Fibroblast of the aortic adventitia (primary cell): ENCODE data around the gene HMGA1. TPM values are rescaled to one million over a fixed set of nuclear protein-coding genes. Genes with fewer than 3 reads are reported as not detected.

ENCODE experiments used
- DNase-seq: peaks from one replicate; pipeline ENCODE4 v3.0.0-alpha.2; 2010; ENCODE audit warnings: low read depth
- H3K4me3 ChIP-seq: 2 replicates; pipeline ENCODE4 v1.5.1; 2011; ENCODE audit warnings: low read depth, mild to moderate bottlenecking, control low read depth, low read length, moderate library complexity
- CTCF ChIP-seq: IDR thresholded peaks from 2 replicates; pipeline ENCODE4 v1.5.1; 2011; ENCODE audit warnings: mild to moderate bottlenecking, low read length, control low read depth, inconsistent platforms; ENCODE audit not compliant: insufficient read depth
- total RNA-seq: library from RNA; depleted of rRNA; stranded (reverse); fragments of >200 nt; gene quantifications from 2 replicates; pipeline ENCODE4 v1.2.3, GENCODE V29; 2012; ENCODE audit warnings: low replicate concordance

HMGA1 gene
- total RNA-seq, 1 donor: 635 TPM

GRCh38 chr6:34235307-34236130 is 1.2 kb upstream of the HMGA1 start:
- TF ChIP-seq CTCF: no peak
- peak; percentile 61 for DNase-seq
- H3K4me3 ChIP-seq: no peak overlapping the region

GRCh38 chr6:34236131-34236442 is 586 bp upstream of the HMGA1 start:
- TF ChIP-seq CTCF: no peak
- no peak for DNase-seq
- H3K4me3 ChIP-seq: peak overlapping the region; percentile 68

GRCh38 chr6:34237316-34237721 is 646 bp downstream of the HMGA1 start:
- H3K4me3 ChIP-seq: peak overlapping the region; percentile 75
- DNase-seq: no peak
- TF ChIP-seq CTCF: no peak

- DNase-seq: no peak
Measured at GRCh38 chr6:34237722-34238584, 1.3 kb downstream of the HMGA1 start.

GRCh38 chr6:34238585-34239499 is 2.2 kb downstream of the HMGA1 start:
- peak overlapping the region; percentile 75 for H3K4me3 ChIP-seq
- no peak for TF ChIP-seq CTCF
- DNase-seq: peak; percentile 26

More at GRCh38 chr6:34237722-34238584, 1.3 kb downstream of the HMGA1 start:
- peak; percentile 26 for TF ChIP-seq CTCF
- H3K4me3 ChIP-seq: peak overlapping the region; percentile 75

GRCh38 chr6:34239500-34239825 is 2.8 kb downstream of the HMGA1 start:
- no peak for DNase-seq
- H3K4me3 ChIP-seq: peak overlapping the region; percentile 13
- no peak for TF ChIP-seq CTCF
